Stimulated activated CD8-positive, alpha-beta memory T cell treated with anti-CD3 and anti-CD28 coated beads, Interleukin-15, amount 100 ng/mL, for 1 hour (primary cell): ENCODE results near the gene COG3.
"Not testable (repeated sequence)": the region's sequence is repeated elsewhere in the genome, so short reads cannot be mapped to it uniquely, and the experiment has no call there.

Source experiments
- DNase-seq: peaks from one replicate; pipeline ENCODE4 v3.0.0-alpha.2; 2020; ENCODE audit warnings: low read depth

Gene COG3

GRCh38 chr13:45464687-45465453 lies at the start of gene COG3:
Gene COG3, plus strand, starts transcription at chr13:45464939. Its CDS starts 98 bp downstream, at chr13:45465037.
- peak; percentile 87 for DNase-seq

- DNase-seq = no peak
Observed at GRCh38 chr13:45415112-45415511, 49.6 kb upstream of the COG3 start.

- DNase-seq = no peak
Observed at GRCh38 chr13:45416516-45417128, 48.1 kb upstream of the COG3 start.

- DNase-seq = peak; percentile 79
Observed at GRCh38 chr13:45417790-45418534, 46.8 kb upstream of the COG3 start, which contains the start of gene SLC25A30. Gene SLC25A30, minus strand, starts transcription at chr13:45418373. Its CDS starts 6,948 bp downstream, at chr13:45411425.

GRCh38 chr13:45419389-45419788 lies 45.4 kb upstream of the COG3 start:
- DNase-seq = not testable (repeated sequence)

GRCh38 chr13:45419945-45420344 lies 44.8 kb upstream of the COG3 start:
- no peak for DNase-seq

GRCh38 chr13:45422731-45423292 lies 41.9 kb upstream of the COG3 start:
- no peak for DNase-seq

- not testable (repeated sequence) for DNase-seq
Observed at GRCh38 chr13:45426056-45426841, 38.5 kb upstream of the COG3 start.

- DNase-seq = no peak
Observed at GRCh38 chr13:45432737-45433380, 31.9 kb upstream of the COG3 start.

- DNase-seq = no peak
Observed at GRCh38 chr13:45433381-45433790, 31.4 kb upstream of the COG3 start.

- no peak for DNase-seq
Observed at GRCh38 chr13:45434556-45435371, 30.0 kb upstream of the COG3 start.

GRCh38 chr13:45436332-45436731 lies 28.4 kb upstream of the COG3 start:
- no peak for DNase-seq

- no peak for DNase-seq
Observed at GRCh38 chr13:45436953-45437352, 27.8 kb upstream of the COG3 start.

GRCh38 chr13:45437947-45438346 lies 26.8 kb upstream of the COG3 start:
- DNase-seq = no peak

- no peak for DNase-seq
Observed at GRCh38 chr13:45439008-45439407, 25.7 kb upstream of the COG3 start.

GRCh38 chr13:45439781-45440462 lies 24.8 kb upstream of the COG3 start:
- no peak for DNase-seq

GRCh38 chr13:45441633-45442032 lies 23.1 kb upstream of the COG3 start:
- DNase-seq = no peak

- no peak for DNase-seq
Observed at GRCh38 chr13:45445053-45445452, 19.7 kb upstream of the COG3 start.

- DNase-seq = no peak
Observed at GRCh38 chr13:45446181-45446580, 18.6 kb upstream of the COG3 start.
